Measurements from ENCODE around the gene A3GALT2.

The A3GALT2 gene

DNA sequence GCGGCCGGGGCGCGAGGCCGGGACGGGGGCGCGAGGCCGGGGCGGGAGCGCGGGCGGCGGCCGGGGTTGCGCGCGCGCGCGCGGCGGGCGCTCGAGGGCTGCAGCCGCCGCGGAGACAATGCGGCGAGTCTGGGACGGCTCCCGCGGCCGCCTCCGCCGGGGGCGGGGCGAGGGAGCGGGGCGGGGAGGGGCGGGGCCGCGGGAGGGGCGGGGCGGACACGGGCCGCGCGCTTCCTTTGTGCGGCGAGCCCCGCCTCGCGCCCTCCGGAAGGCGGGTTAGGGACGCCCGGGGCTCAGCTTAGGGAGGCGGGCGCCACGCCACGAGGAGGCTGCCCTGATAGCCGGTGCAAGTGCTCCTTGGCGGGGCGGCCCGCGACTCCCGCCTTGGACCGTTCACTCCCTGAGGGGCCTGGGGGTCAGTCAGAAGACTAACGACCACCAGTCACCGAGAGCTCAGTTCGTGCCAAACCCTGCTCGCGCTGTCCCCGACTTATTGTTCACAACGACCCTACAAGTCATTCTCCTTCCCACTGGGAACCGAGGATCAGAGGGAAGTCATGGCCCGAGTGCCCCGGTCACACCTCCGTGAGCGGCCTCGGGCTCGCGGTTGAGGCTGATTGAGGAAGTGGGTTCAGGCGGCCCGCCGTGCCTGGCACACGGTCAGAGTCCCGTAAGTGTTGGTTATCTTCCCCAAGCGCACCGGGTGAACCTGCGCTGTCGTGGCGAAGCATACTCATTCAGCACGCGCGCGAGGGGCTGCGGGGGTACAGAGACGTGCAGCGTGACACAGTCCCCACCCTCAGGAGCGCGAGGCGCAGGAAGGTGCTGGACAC lies 29.1 kb upstream of the A3GALT2 start:
- peak; percentile 73 to 80 for DNase-seq

DNA sequence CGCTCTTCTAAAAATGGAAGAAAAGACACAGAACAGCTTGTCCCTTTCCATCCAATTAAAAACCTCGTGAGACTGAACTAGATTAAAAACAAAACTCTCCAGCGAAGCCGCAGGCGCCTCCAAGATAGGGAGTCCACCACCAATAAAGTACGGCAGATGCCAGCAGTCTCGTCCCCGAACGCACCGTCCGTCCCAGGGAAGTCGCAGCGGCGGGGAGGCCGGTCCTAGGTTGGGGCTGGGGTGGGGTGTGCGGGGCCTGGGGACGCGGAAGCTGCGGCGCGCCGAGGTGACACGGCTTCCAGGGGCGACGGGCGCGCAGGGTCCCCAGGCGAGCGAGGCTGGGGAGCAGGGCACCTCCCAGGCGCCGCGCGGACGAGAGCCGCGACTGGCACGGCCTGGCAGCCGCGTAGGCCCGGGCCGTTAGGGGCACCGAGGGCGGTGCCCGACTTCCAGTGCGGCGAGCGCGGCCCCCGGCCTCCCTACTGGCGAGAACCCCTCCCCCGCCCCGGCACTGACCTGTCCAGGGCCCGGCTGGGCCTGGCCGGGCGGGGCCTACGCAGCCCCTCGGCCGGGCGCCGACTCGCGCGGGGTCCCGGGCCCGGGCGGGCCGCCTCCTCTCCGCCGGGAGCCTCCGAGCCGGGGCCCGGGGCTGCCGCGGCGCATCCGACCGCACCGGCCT lies 28.3 kb upstream of the A3GALT2 start:
- DNase-seq, result no peak

DNA sequence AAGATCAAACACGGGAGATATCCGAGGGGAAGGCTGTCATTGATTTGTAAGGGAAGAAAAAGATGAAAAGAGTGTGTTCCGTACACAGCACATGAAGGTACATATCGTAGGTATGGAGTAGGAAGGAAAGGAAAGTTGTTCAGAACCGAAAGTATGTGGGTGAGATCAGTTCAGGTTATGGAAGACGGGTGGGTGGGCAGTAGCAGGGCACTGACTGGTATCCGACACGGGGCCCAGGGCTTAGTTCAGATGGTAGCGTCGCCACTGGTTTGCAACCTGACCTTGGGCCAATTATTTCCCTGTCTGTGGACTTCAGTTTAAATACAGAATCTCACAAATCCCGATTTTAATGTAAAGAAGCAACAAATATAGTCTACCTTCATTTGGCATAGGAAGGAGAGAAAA lies 27.8 kb upstream of the A3GALT2 start:
- DNase-seq, result no peak

DNA sequence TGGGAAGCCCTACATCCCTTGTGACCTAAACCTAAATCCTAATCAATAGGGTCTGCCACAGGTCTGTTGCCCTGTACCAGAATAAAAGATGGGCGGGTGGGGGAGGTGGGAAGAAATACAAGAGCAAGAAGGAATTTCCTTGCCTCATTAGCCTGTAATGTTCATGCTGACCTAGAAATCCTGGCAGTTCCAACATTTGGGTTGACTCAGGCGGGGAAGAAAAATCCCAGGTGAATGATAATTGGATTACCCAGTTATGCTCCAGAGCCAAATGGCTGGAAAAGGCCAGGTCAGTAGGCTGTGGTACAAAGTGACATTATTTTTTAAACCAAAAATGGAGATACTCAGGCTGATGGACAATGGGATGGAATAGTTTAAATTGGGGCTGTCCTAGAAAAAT lies 27.3 kb upstream of the A3GALT2 start:
- no peak for DNase-seq

DNA sequence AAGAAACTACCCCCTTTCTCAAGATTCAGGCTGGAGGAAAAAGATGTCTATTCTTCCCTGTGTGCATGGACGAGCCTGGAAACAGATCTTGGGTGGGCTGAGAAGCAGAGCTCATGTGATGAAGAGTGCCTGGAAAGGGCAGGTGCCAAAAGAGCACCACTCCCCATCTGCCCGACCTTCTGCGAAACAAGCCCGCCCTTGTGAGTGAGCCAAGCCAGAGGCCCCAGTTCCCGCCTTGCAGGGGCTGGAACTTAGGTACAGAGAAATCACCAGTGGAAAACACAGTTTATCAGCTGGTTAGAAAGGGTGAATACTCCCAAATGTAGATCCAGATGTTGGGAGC lies 26.7 kb upstream of the A3GALT2 start:
- DNase-seq, result peak; percentile 28 to 50

DNA sequence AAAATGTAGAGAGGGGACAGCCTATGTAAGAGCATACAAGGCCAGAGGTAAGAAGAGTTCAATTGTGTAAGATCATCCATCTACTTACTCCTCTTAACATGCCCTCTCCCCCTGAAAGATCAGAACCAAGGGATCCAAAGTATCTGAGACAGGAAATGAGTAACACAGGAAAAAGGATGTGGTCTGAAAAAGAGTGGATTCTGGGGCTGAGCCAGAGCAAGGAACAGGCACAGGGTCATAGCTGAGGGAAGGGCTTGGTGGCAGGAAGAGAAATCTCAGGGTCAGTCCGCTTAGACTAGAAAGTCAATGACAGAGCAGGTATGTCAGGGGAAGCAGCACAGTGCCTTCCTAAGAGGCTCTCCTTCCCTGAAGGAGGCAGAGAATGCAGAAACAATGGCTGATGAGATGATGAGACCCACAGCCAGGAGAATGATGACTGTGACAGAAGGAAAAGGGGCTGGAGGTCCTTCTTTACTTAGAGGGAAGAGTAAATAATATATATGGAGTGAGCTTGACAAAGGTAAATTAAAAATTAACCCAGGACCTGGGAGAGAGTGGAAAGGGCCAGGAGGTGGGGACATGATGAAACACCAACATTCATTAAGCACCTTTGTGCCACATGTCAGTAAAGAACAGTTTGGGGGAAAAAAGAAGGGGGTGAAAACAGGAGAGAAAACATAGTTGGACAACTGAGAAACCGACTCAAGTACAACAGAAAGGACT lies 26.2 kb upstream of the A3GALT2 start:
- DNase-seq, result no peak

DNA sequence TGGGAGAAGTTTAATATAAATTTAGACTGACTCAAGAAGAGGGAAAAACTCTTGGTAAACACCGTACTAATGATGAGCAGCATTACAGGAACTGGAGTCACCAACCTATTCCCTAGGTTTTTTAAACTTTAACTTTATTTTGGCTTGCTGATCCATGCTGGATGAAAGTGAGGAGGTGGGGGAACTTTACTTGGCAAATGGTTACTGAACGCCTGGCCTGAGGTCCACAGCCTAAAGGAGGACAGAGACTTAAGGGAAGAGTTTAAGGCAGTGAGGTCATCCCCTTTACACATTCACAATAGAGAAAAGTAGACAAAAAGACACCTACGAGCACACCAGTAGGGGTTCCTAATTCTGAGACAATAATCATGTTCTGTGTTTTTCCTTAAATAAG lies 25.6 kb upstream of the A3GALT2 start:
- no peak for DNase-seq

DNA sequence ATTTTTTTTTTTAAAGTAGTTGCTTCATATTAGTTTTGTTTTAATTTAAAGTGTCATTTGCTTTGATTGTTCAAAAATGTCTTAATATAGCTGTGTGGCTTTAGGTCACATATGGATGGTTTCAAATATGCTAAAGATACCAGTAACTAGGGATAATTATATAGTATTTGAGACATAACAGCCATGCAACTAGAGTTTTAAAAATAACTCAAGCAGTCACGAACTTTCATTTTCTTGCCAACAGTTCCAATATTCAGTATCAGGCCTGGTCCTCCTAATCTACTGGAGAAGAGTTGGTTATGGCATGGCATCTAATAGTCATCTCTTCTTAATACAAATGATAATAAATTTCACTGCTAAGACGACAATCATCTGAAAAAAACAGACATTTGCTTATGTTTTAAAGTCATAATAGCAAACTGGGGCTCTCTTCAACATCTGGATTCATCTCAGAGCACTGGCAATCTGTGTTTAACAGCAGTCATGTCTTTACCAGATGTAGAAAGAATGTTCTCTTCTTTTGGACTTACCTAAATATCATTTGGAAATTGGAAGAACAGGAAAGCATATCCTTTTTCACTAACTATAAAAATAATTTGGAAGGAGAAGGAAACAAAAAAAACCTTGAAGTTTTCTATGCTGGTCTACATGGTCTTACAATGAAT lies 24.1 kb upstream of the A3GALT2 start:
- DNase-seq, result no peak

DNA sequence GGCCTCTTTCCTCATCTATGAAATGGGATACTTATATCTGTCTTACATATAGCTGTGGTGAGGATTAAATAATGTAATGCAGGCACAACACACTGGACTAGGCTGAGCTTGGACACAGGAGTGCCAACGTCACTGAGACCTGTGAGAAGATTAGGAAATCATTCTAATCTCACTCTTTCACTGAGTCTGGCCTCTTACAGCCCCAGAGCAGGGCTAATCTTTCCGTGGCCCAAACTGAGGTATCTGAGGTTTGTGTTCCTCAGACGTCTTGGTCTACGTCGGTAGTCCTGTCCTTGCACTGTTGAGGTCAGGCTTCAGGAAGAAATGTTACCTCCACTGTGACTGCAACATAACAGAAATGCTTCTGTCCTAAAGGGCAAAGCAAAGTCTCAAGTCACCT lies 22.6 kb upstream of the A3GALT2 start:
- DNase-seq, result no peak

DNA sequence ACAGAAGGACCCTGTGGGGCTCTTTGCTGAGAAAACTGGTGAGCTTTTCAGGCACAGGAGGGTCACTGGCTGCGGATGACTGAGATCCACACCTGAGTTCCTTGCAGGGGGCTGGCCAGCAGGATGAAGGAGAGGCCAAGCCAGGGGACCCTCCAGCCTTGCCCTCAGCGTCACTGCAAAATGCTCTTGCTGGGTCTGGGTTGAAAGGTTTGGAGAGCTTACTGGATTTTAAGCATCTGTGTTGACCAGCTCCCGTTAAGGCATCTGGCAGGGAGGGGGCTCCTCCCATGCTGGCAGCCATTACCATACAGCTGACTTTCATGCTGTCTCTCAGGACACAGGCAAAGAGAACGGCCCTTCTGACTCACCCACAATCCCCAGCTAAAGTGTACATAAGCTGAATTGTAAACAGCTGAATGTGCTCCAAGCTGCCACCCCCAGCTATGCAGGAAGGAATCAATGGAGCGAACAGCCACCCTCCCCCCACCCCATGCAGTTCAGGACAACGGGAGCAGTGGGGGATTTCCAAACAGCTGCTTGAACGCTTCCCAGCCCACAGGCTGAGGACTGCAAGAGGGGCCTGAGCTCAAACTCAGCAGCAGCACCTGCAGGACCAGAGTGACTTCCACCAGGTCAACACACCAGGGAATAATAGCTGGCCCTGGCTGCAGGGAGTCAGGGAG lies 21.3 kb upstream of the A3GALT2 start:
- DNase-seq, result peak; percentile 98 to 99

DNA sequence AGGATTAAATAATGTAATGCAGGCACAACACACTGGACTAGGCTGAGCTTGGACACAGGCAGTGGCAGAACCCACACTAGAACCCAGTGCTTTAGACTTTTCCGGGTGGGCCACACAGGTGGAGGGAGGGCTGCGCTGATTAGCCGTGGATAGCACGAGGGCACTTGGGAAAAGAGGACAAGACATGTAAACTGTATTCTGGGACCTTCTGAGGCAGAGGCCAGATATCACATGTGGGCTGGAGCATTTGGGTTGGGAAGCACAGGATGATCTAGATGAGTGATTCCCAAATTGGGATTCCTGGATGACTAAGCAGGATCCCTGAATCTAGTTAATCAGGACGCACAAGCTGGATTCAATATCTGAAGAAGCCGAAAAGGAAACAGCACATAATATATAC lies 20.3 kb upstream of the A3GALT2 start:
- DNase-seq, result no peak

DNA sequence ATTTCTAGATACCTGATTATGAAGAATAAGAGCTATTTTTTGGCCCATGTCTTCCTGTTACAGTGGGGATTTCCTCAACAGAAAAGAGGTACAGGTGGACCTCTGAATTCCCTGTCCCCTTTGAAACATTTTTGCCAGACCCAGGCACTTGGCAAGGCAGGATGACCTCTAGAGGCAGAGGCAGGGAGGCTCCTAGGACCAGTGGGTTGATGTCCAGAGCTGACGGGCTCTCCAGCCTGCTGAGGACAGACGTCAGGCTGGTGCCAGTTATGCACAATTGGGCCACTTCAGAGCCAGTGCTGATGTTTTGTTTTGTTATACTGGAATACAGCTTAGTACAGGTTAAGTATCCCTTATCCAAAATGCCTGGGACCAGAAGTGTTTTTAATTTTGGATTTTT lies 18.5 kb upstream of the A3GALT2 start:
- DNase-seq, result no peak

DNA sequence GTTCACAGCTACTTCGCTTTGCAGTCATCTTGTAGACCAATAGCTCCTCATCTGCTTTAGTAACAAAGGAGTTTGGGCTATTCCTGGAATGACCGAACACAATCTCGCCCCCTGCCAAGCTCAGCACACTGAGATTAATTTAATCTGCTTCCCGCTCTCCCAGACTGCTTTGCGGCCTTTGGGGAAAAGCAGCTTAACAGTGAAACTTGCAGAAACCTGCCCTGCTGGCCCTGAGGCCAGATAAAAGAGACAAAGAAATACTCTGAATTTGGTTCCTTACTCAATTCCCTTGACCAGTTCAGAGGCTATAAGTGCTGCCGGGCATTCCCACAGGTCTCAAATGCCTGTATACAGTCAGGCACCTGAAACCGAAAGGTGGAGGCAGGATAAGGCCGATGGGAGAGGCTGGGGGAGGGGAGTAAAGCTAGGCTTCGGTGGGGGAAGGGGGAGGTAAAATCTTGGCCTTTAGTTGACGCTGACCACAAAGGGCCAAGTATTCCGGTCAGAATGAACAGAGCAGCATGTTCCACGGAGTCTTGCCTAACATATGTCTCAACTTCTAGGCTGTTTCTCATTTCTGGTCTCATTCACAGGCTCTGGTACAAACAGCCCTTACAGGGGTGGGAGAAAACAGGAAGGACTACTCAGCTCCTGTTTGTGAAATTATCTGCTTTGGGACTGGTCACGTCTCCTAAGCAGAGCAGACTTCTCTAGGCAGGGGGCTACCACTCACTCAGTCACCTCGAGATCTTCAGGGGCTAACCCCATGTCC lies 17.7 kb upstream of the A3GALT2 start:
- no peak for DNase-seq

DNA sequence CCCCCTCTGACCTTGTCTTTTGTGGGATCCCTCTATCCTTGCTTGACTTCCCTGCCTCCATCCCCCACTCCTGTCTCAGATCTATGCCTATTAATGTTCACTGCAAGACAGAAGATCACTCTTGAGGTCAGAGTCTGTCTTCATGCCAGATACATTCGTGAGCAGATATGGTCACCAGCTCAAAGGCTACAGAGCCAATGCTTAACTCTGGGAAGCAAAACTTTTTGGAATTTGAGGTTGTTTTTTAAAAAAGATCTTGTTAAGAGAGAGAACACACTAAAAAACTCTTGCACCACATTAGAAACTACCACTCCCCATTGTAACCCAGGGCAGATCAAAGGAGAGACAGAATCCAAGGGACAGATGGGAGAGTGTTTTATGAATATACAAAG lies 17.1 kb upstream of the A3GALT2 start:
- no peak for DNase-seq

DNA sequence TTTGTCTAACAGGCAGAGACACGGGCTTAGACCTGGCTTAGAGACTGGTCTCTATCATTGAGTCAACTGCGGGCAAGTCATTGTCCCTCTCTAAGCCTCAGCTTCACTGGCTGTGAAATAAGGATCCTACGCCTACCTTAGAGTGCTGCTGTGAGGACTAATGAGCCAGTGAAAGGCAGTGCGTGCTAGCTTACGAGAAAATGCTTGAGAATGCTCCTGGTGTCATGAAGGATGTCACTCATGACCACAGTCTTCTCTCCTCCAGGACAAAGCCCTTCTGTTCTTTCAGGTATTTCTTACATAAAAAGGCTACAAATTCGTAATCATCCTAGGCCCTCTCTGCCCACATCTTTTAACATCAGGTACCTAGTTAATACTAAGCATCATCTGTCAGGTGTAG lies 16.5 kb upstream of the A3GALT2 start:
- no peak for DNase-seq

DNA sequence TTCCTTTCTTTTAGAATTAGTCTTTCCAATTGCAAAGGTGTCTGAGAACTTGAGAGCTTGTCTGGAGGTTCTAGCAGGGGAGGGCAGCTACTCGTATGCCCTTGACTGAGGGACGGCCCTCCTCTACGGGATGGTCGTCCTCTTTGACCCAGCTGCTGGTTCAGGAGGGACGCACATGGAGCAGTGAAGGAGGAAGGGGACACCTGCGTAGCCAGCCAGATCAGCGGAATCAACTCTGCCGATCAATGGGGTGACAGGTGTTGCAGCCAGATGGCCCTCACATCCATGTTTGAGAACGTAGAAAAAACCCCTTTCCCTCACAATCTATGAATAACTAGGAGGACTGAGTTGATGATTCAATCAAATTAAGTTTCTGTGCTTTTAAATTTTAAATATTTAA lies 15.7 kb upstream of the A3GALT2 start:
- DNase-seq, result peak; percentile 74 to 84

DNA sequence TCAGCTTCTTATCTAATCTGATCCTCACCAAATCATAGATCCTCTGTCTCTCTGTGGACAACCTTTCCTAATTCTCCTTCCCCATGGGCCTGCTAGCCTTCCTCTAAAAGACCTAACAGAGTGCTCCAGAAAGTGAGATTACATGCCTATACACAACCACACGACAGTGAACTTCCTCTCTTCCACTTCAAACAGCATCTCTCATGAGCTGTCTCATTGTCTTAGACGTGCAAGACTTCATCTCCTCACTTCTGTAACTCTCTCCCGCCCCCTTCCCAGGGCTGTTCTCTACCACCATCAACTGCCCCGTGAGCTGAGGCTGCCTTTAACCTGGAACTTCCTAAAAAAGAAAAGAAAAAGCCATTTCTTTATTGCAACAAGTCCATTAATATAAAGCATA lies 14.1 kb upstream of the A3GALT2 start:
- DNase-seq, result no peak

DNA sequence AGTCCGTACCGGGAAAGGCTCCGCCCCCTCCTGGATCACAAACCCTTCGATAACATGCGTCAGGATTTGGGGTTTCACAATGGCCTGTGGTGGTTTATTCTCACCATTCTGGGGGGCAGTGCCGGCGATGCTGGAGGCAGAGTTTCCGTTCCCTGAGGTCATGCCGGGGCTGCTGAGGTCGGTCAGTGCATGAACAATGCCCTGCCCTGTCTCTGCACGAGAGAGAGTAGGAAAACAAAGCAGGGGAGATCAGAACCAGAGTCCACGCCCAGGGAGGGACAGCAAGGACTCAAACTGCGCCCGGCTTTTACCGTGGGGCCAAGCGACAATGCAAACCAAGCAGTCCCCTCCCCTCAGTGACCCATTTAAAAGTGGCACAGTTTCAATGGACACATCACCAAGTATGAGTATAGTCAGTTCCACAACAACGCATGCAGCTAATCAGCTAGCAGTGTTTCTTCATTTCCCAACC lies 13.2 kb upstream of the A3GALT2 start:
- no peak for DNase-seq

DNA sequence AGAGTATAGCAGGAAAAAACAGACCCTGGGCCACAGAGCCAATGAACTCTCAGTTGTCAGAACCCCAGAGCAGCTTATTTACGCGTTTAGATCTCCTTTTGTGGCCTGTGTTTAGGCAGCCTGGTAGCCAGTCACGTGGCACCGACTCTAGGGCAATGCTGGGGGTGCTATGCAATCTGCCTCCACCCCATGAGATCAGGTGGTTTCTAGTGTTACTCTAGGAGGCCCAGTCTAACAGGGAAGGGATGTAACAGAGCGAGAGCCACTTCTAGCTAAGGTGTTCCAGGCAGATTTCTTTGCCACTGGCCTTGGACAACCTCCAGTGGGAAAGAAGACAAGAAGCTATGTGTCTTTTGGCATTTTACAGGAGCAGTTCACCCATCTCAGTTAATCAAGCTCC lies 12.0 kb upstream of the A3GALT2 start:
- no peak for DNase-seq

DNA sequence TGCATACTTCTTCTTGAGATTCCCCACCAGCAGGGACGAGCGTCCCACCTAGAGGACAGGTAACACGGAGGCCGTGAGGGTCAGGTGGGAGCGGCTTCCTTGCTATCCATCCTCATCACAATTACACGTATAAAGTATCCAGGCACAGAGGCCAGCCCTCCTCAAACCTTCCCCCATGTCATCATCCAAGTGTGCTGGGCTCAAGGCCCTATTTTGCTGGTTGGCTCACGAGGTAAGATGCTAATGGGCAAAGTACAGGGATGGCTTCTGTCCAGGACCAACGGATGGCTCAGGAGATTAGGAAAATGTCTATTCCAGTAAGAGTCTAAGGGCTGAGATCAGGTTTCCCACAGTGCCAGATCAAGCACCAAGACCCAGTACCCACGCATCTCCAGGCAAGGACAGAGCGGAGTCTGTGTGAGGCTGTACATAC lies 11.5 kb upstream of the A3GALT2 start:
- DNase-seq, result no peak

DNA sequence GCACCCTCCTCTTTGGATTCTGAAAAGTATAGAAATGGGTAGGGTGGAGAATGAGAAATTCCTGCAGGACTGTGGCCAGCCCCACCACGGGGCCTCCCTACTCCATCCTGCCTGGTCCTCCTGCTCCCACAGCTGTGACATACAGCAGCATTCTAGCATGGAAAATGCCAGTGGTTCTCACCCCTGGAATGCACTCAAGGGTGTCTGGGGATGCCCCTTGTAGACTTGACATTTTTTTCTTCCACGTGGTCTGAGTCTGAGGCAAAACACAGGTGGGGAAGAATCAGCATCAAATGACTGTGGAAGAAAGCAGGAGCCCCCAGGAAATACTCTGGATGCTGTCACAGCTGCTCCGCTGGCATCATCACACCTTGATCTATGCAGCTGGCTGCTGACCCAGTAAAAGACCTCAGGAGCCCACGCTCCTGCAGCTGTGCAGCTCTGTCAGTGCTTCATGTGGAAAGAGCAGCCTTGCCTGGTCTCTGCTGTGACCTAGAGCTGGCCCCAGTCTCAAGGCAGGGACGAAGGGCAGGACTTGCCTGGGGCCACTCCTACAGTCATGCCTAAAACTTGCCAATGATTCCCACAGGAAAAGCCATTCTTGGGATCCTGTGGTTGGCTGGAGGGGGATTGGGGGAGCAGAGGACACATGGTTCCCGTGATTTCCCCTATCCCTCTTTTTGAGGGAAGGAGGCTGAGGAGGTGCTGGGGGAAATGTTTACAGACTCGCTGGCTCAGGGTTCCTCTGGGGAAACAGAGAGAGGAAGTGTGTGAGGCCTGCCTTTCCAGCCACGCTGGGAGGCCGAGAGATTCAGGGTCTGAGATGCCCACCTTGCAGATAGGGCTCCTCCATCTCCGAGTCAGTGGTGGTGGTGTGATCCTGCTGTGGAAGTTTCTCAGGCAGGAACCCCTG lies 10.8 kb upstream of the A3GALT2 start:
- DNase-seq, result no peak

All from SHP77 (cell line).